Lung (tissue), 12 donors: ENCODE measurements around the gene CENPC. TPM values are rescaled to one million over a fixed set of nuclear protein-coding genes. Genes with fewer than 3 reads are reported as not detected.

ENCODE experiments used
- ATAC-seq: fragments of 200-7000 bp; cut with Tn5 transposase; one replicate; pipeline ENCODE4 v1.9.1; 2020; ENCODE audit warnings: moderate number of reproducible peaks; ENCODE audit not compliant: insufficient read depth, low FRiP score
- DNase-seq, 3 donors: peaks; one replicate each; pipeline ENCODE4 v3.0.0-alpha.2; 2013 to 2017
- H3K27ac ChIP-seq, 2 donors: one replicate each; pipeline ENCODE4 v1.5.1; 2013; ENCODE audit warnings: mild to moderate bottlenecking in 2 of 2, moderate library complexity in 2 of 2, control low read depth in 1 of 2, inconsistent platforms in 1 of 2, low read depth in 1 of 2, low read length in 1 of 2
- H3K27me3 ChIP-seq, 3 donors: one replicate each; pipeline ENCODE4 v1.5.1; 2013; ENCODE audit warnings: low read length in 2 of 3; ENCODE audit not compliant: control insufficient read depth in 3 of 3, insufficient read depth in 3 of 3
- H3K36me3 ChIP-seq, 4 donors: one replicate each; pipeline ENCODE4 v1.5.1; 2013; ENCODE audit warnings: low read length in 4 of 4, mild to moderate bottlenecking in 1 of 4, moderate library complexity in 1 of 4; ENCODE audit not compliant: control insufficient read depth in 4 of 4, insufficient read depth in 4 of 4
- H3K4me1 ChIP-seq, 5 donors: one replicate each; pipeline ENCODE4 v1.5.1; 2013; ENCODE audit warnings: low read length in 5 of 5, mild to moderate bottlenecking in 2 of 5, moderate library complexity in 1 of 5; ENCODE audit not compliant: control insufficient read depth in 5 of 5, insufficient read depth in 5 of 5
- H3K4me3 ChIP-seq: one replicate; pipeline ENCODE4 v1.5.1; 2013; ENCODE audit warnings: mild to moderate bottlenecking, control low read depth, moderate library complexity
- H3K9ac ChIP-seq, 2 donors: one replicate each; pipeline ENCODE4 v1.5.1; 2013; ENCODE audit warnings: low read length in 2 of 2, control low read depth in 1 of 2; ENCODE audit not compliant: insufficient read depth in 1 of 2
- H3K9me3 ChIP-seq, 4 donors: one replicate each; pipeline ENCODE4 v1.5.1; 2013; ENCODE audit warnings: low read length in 3 of 4, mild to moderate bottlenecking in 1 of 4, moderate library complexity in 1 of 4; ENCODE audit not compliant: control insufficient read depth in 4 of 4, insufficient read depth in 3 of 4
- CTCF ChIP-seq: IDR thresholded peaks from 2 replicates; pipeline ENCODE4 v1.5.1; 2012; ENCODE audit warnings: mild to moderate bottlenecking; ENCODE audit errors: control extremely low read depth, extremely low read depth
- WGBS, 2 donors: extraction: QIAGEN DNeasy Blood & Tissue Kit; methylation state at CpG; one replicate each; pipeline ENCODE4 v1.1.7; 2013; 5-methylcytosine and 5-hydroxymethylcytosine counted together
- polyA plus RNA-seq, 2 donors: library from polyadenylated mRNA; stranded (reverse); fragments of 200-250 nt; gene quantifications; one replicate each; pipeline ENCODE4 v1.2.1, GENCODE V29; 2013
- total RNA-seq, 2 donors: library from RNA; depleted of rRNA in 1 of 2; stranded (reverse); fragments of >200 nt in 1 of 2; gene quantifications; one replicate each; pipeline ENCODE4 v1.2.1, GENCODE V29; 2014 to 2021
- donor health status: control.
- donor health status: control.
- donor health status: Bipolar disorder and iron deficiency.
- donor health status: healthy.
- donor health status: DM: yes; HTN: yes; CAD: no.

Gene CENPC
- total and polyA plus RNA-seq, 4 donors = 4.2 to 57.1 (median 9.8) TPM

- DNase-seq (no peak), ATAC-seq (no peak)
- peaks cover 0 to 4% (median 0%) of the 10 kb centered on the region in 5 donors for H3K4me1 ChIP-seq
- no peak overlapping the region for H3K4me3 ChIP-seq
- no peak for TF ChIP-seq CTCF
- WGBS, 2 donors = 87 to 97% methylated on average over 4 of the region's 4 CpGs
- H3K9me3 ChIP-seq = no peaks in the 10 kb centered on the region
- peaks cover 0 to 14% (median 5%) of the 10 kb centered on the region in 4 donors for H3K36me3 ChIP-seq
- no peak overlapping the region for H3K27ac ChIP-seq
- no peaks in the 10 kb centered on the region for H3K27me3 ChIP-seq
- no peak overlapping the region for H3K9ac ChIP-seq
Measured at GRCh38 chr4:67465763-67466052, 79.6 kb downstream of the CENPC start.

GRCh38 chr4:67465032-67465762, 80.1 kb downstream of the CENPC start:
- peaks cover 0 to 5% (median 0%) of the 10 kb centered on the region in 5 donors for H3K4me1 ChIP-seq
- H3K36me3 ChIP-seq = peaks cover 0 to 15% (median 5%) of the 10 kb centered on the region in 4 donors
- no peak overlapping the region for H3K27ac ChIP-seq
- DNase-seq (no peak), ATAC-seq (no peak)
- no peaks in the 10 kb centered on the region for H3K27me3 ChIP-seq
- H3K9ac ChIP-seq = no peak overlapping the region
- no peak for TF ChIP-seq CTCF
- H3K9me3 ChIP-seq = no peaks in the 10 kb centered on the region
- H3K4me3 ChIP-seq = no peak overlapping the region
- 93% methylated on average over 7 of the region's 7 CpGs for WGBS, 2 donors

GRCh38 chr4:67460574-67460973, 84.7 kb downstream of the CENPC start:
- WGBS, 2 donors = 88 to 96% methylated on average over 2 of the region's 2 CpGs
- peaks cover 0 to 2% (median 0%) of the 10 kb centered on the region in 5 donors for H3K4me1 ChIP-seq
- peaks cover 0 to 8% (median 3%) of the 10 kb centered on the region in 4 donors for H3K36me3 ChIP-seq
- no peak for ATAC-seq
- no peak for TF ChIP-seq CTCF
- no peak overlapping the region for H3K9ac ChIP-seq
- H3K27me3 ChIP-seq = no peaks in the 10 kb centered on the region
- DNase-seq = no peak
- H3K4me3 ChIP-seq = no peak overlapping the region
- no peak overlapping the region for H3K27ac ChIP-seq
- no peaks in the 10 kb centered on the region for H3K9me3 ChIP-seq

- Histone ChIP-seq H3K36me3 (peaks cover 1 to 6% (median 4%) of the 10 kb centered on the region in 4 donors), H3K9me3 (no peaks in the 10 kb centered on the region), H3K9ac (no peak overlapping the region), H3K27me3 (no peaks in the 10 kb centered on the region), H3K27ac (no peak overlapping the region), H3K4me1 (peaks cover 0 to 1% (median 0%) of the 10 kb centered on the region in 5 donors), H3K4me3 (no peak overlapping the region)
- ATAC-seq = no peak
- no peak for DNase-seq
- WGBS, 2 donors = 88 to 91% methylated on average over 3 of the region's 3 CpGs
- TF ChIP-seq CTCF = no peak
Measured at GRCh38 chr4:67459164-67459563, 86.1 kb downstream of the CENPC start.
